D721Med (cell line): ENCODE measurements around the gene CD6.

Experiments
- DNase-seq: peaks from one replicate; pipeline ENCODE4 v3.0.0; 2011; ENCODE audit warnings: low spot score; ENCODE audit not compliant: insufficient read length
- FAIRE-seq: peaks from 2 replicates; lab custom pipeline; 2011; peaks lifted over from hg19 to GRCh38; lab: Jason Lieb, UNC
- CTCF ChIP-seq: IDR thresholded peaks from 2 replicates; pipeline ENCODE4 v1.5.1; 2012; ENCODE audit warnings: mild to moderate bottlenecking, control low read depth; ENCODE audit not compliant: insufficient read depth; ENCODE audit errors: missing control alignments

Gene CD6

GRCh38 chr11:60974726-60975125 is 3.2 kb downstream of the CD6 start:
- TF ChIP-seq CTCF, result no peak

GRCh38 chr11:60977224-60977623 is 5.7 kb downstream of the CD6 start:
- FAIRE-seq (no peak), DNase-seq (no peak)
- no peak for TF ChIP-seq CTCF

More at GRCh38 chr11:60974726-60975125, 3.2 kb downstream of the CD6 start:
- FAIRE-seq, result no peak
- no peak for DNase-seq

DNA sequence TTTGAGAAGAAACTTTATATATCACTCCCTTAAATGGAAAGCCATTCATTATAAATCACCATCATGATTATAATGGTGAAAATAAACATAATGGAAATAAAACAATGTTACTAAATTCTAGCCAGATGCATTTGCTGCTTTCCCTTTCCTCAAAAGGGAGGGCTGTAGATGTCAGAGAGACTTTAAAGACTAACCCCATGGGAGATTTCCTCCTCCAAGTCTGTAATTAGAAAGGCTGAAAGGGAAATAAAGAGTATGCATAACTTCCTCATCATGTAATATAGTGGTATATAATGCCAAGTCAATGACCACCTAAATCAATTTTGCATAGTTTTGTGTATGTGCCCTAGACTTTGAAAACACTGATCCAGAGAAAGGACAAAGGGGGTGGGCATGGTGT is 6.4 kb downstream of the CD6 start:
- no peak for FAIRE-seq
- no peak for DNase-seq

GRCh38 chr11:60978546-60979380 is 7.3 kb downstream of the CD6 start:
- DNase-seq (no peak), FAIRE-seq (no peak)
- no peak for TF ChIP-seq CTCF

More for the DNA sequence above, 6.4 kb downstream of the CD6 start:
- TF ChIP-seq CTCF, result no peak

DNA sequence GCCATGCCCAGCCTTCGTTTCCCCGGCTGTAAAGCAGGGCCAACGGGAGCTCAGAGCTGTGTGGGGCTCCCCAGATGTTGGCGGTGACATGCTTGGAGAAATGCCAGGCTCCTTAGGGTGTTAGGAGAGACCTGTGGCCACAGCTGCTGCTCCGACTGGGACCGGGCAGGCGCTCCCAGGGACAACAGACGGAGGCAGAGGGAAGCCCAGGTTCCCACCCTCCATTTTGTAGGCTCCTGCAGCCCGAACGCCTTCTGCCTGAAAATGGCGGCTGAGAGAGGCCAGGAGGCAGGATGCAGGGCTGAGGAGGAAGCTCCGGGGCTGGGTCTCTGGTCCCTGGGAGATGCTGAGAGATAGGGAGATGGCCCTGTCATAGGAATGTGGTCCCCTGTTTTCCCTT is 10.0 kb downstream of the CD6 start:
- FAIRE-seq (no peak), DNase-seq (no peak)
- TF ChIP-seq CTCF, result no peak

DNA sequence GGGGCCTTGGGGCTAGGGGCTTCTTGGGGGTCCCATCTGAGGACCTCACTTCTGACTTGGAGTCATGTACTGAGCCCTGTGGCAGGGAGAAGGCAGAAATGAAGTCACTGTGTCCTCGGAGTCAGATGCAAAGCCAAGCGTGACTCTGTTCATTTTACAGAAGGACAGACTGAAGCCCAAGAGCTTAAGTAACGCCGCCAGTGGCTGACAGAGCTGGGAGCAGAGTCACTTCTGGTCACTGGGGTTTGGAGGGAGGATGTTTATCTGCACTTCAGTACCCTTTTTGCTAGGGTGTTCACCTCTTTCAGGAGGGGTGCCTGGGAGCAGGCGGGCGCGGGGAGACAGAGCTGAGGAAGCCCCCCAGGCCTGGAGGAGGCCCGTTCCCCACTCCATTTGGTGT is 10.7 kb downstream of the CD6 start:
- no peak for TF ChIP-seq CTCF
- FAIRE-seq (no peak), DNase-seq (no peak)

GRCh38 chr11:60984149-60984548 is 12.7 kb downstream of the CD6 start:
- FAIRE-seq (no peak), DNase-seq (no peak)
- TF ChIP-seq CTCF, result no peak
